Measurements from ENCODE around the gene DPY19L2.
"Not testable (repeated sequence)": the region's sequence is repeated elsewhere in the genome, so short reads cannot be mapped to it uniquely, and the experiment has no call there.

- not testable (repeated sequence) for TF ChIP-seq CTCF (IDR thresholded peaks at IDR 0.05; ENCODE audit: low read length); EZH2 (IDR thresholded peaks at IDR 0.05; ENCODE audit: borderline replicate concordance, low read length)
These were observed 48.6 kb upstream of the DPY19L2 start for GRCh38 chr12:63716891-63717290.

Data from OCI-LY1 (cell line).